HT-29 (cell line): ENCODE measurements around the gene RAB4A. TPM values are rescaled to one million over a fixed set of nuclear protein-coding genes. Genes with fewer than 3 reads are reported as not detected.

Source experiments
- DNase-seq: peaks from one replicate; pipeline ENCODE4 v3.0.0-alpha.2; 2015; ENCODE audit warnings: low spot score
- total RNA-seq: library from RNA; depleted of rRNA; stranded (reverse); fragments of >200 nt; shearing (Covaris generic); gene quantifications from 2 replicates; pipeline ENCODE4 v1.2.3, GENCODE V29; 2014; rRNA removed

Gene RAB4A
- 47.3 and 53.4 TPM in 2 replicates for total RNA-seq

GRCh38 chr1:229270547-229271447 lies at the start of gene RAB4A:
Gene RAB4A (plus strand): TSS chr1:229271111. CDS start chr1:229271340, 229 bp downstream.
- DNase-seq: peak; percentile 92

GRCh38 chr1:229222081-229222480 lies 48.8 kb upstream of the RAB4A start:
- no peak for DNase-seq

GRCh38 chr1:229223498-229223897 lies 47.4 kb upstream of the RAB4A start:
- DNase-seq: peak; percentile 68

GRCh38 chr1:229224308-229224707 lies 46.6 kb upstream of the RAB4A start:
- DNase-seq: no peak

GRCh38 chr1:229225331-229225782 lies 45.6 kb upstream of the RAB4A start:
- peak; percentile 69 for DNase-seq

- DNase-seq: no peak
These were observed 44.1 kb upstream of the RAB4A start for GRCh38 chr1:229226796-229227195.

- DNase-seq: peak; percentile 95
These were observed 43.5 kb upstream of the RAB4A start for GRCh38 chr1:229227298-229227919.

- DNase-seq: no peak
These were observed 42.4 kb upstream of the RAB4A start for GRCh38 chr1:229228522-229228921.

- DNase-seq: peak; percentile 88
These were observed 41.7 kb upstream of the RAB4A start for GRCh38 chr1:229229137-229229720.

- no peak for DNase-seq
These were observed 41.2 kb upstream of the RAB4A start for GRCh38 chr1:229229721-229230139.

GRCh38 chr1:229230140-229230892 lies 40.6 kb upstream of the RAB4A start:
- peak; percentile 55 for DNase-seq

GRCh38 chr1:229230893-229231753 lies 39.8 kb upstream of the RAB4A start:
- peak; percentile 64 for DNase-seq

- peak; percentile 63 for DNase-seq
These were observed 39.2 kb upstream of the RAB4A start for GRCh38 chr1:229231754-229232119.

- no peak for DNase-seq
These were observed 35.9 kb upstream of the RAB4A start for GRCh38 chr1:229234870-229235472.

GRCh38 chr1:229237320-229237719 lies 33.6 kb upstream of the RAB4A start:
- peak; percentile 37 for DNase-seq

- DNase-seq: no peak
These were observed 32.7 kb upstream of the RAB4A start for GRCh38 chr1:229238231-229238630.

- no peak for DNase-seq
These were observed 32.1 kb upstream of the RAB4A start for GRCh38 chr1:229238674-229239415.

- no peak for DNase-seq
These were observed 30.4 kb upstream of the RAB4A start for GRCh38 chr1:229240532-229240931.

GRCh38 chr1:229241390-229241789 lies 29.5 kb upstream of the RAB4A start:
- no peak for DNase-seq
